Measurements from ENCODE around the gene LRPAP1.

DNA sequence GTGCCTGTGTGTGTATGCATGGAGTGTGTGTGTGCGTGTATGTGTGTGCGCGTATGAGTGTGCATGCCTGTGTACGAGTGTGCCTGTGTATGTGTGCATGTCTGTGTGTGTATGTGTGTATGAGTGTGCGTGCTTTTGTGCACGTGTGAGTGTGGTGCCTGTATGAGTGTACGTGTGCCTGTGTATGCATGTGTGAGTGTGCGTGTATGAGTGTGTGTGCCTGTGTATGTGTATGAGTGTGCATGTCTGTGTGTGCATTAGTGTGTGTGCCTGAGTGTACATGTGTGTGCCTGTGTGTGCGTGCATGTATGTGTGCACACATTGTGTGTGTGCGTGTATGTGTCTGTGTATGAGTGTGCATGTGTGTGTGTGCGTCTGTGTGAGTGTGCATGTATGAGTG is 63.4 kb downstream of the LRPAP1 start:
- TF ChIP-seq ZNF610 (tag by site-specific recombination; IDR thresholded peaks at IDR 0.05; ENCODE audit: borderline replicate concordance) (no peak), ZNF654 (tag by site-specific recombination; IDR thresholded peaks at IDR 0.05; ENCODE audit: low read depth) (no peak), GLI4 (tag by site-specific recombination; IDR thresholded peaks at IDR 0.05) (no peak), YY1 (tag by site-specific recombination; IDR thresholded peaks at IDR 0.05) (no peak)

Measured in HEK293 (cell line).